Measurements from ENCODE around the gene HMGN4. TPM values are rescaled to one million over a fixed set of nuclear protein-coding genes. Genes with fewer than 3 reads are reported as not detected.

Gene HMGN4
- total and polyA plus RNA-seq, 2 of the 8 experiments (the other 6 are each of a cell fraction or from before 2014, with no cell fraction given), result 23.4 to 66.4 TPM

DNA sequence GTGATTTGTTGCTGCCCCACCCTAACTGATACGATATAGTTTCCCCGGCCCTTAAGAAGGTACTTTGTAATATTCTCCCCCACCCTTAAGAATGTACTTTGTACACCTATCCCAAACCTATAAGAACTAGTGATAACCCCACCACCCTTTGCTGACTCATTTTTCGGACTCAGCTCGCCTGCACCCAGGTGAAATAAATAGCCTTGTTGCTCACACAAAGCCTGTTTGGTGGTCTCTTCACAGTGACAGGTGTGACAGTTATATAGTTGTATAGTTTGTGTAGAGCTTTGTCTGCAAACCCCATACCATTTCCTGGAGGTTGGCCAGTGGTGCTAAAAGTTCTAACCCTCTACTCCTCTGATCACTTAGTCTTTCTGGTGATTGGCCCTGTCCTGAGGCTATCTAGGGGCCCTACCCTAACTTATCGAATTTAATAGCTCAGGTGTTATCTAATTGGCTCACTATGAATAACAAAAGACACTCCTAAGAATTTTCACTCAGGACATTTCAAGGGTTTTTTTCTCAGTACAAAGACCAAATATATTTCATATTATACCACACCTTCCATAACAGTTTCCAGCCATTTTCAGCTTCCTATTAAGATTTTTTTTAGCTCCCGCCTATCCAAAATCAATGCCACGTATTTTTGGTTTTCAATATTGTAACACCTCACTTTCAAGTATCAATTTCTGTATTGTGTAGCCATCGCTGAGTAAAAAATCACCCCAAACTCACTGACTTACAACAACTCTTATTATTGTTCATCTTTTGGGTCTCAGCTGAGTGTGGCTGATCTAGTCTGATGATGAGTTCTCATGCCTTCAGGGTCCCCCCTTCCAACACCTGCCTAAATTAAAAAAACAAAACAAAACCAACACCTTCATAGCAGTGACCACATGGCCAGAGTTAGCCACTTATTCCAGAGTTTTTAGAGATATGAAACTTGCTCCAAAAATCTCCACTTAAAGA lies 47.9 kb upstream of the HMGN4 start (continued):
- no peak for TF ChIP-seq SP2 (IDR thresholded peaks at IDR 0.05; ENCODE audit: low read length)
- no peak for TF ChIP-seq SUZ12 (IDR thresholded peaks at IDR 0.05; ENCODE audit: low read length)
- TF ChIP-seq JUN (IDR thresholded peaks at IDR 0.05; ENCODE audit: low read depth, low read length), result no peak
- no peak for TF ChIP-seq RAD21 (IDR thresholded peaks at IDR 0.05 in 1 of 2, conservative IDR thresholded peaks at IDR 0.05 in 1 of 2; ENCODE audit: low read depth in 2 of 2, low read length in 2 of 2)
- no peak for TF ChIP-seq FOSL1 (IDR thresholded peaks at IDR 0.05; ENCODE audit: insufficient read depth, low read depth, low read length)
